HCT116 (cell line): ENCODE measurements around the gene MIA2.

ENCODE experiments used
- CEBPB ChIP-seq: IDR thresholded peaks from 2 replicates; pipeline ENCODE4 v1.6.1; 2012; ENCODE audit warnings: low read depth
- EZH2 ChIP-seq: fragments of 200-600 bp; sonication (generic); IDR thresholded peaks from 2 replicates; pipeline ENCODE4 v1.6.1; 2017; ENCODE audit warnings: antibody characterized with exemption, mixed run types
- JUND ChIP-seq: IDR thresholded peaks from 2 replicates; pipeline ENCODE4 v1.6.1; 2012
- POLR2A ChIP-seq: IDR thresholded peaks from 2 replicates; pipeline ENCODE4 v1.7.0; 2011; ENCODE audit warnings: borderline replicate concordance; ENCODE audit not compliant: insufficient read depth, insufficient read length; ENCODE audit errors: extremely low read depth
- RAD21 ChIP-seq: IDR thresholded peaks from 2 replicates; pipeline ENCODE4 v1.6.1; 2012; ENCODE audit warnings: low read depth, mild to moderate bottlenecking
- SRF ChIP-seq: IDR thresholded peaks from 2 replicates; pipeline ENCODE4 v1.6.1; 2012; ENCODE audit warnings: low read depth
- TCF7L2 ChIP-seq: IDR thresholded peaks from 2 replicates; pipeline ENCODE4 v1.7.0; 2011; ENCODE audit warnings: borderline replicate concordance, inconsistent platforms; ENCODE audit not compliant: insufficient read depth, insufficient read length; ENCODE audit errors: extremely low read depth
- YY1 ChIP-seq: IDR thresholded peaks from 2 replicates; pipeline ENCODE4 v1.6.1; 2011; ENCODE audit warnings: low read length, low read depth, moderate library complexity, mild to moderate bottlenecking; ENCODE audit not compliant: insufficient replicate concordance; ENCODE audit errors: extremely low read depth
- TF ChIP-seq, protein P1 (sequence below), 3 experiments: fragments of 200-600 bp in 1 of 3; sonication (generic) in 1 of 3; IDR thresholded peaks in 2 of 3; conservative IDR thresholded peaks in 1 of 3; 2 replicates each; pipeline ENCODE4 v1.5.1; 2012 to 2017; ENCODE audit warnings: low read depth in 2 of 3, low read length in 2 of 3, antibody characterized with exemption in 1 of 3, borderline replicate concordance in 1 of 3, control low read depth in 1 of 3, mild to moderate bottlenecking in 1 of 3, mixed read lengths in 1 of 3, mixed run types in 1 of 3, moderate library complexity in 1 of 3; ENCODE audit not compliant: insufficient read depth in 1 of 3

DNA sequence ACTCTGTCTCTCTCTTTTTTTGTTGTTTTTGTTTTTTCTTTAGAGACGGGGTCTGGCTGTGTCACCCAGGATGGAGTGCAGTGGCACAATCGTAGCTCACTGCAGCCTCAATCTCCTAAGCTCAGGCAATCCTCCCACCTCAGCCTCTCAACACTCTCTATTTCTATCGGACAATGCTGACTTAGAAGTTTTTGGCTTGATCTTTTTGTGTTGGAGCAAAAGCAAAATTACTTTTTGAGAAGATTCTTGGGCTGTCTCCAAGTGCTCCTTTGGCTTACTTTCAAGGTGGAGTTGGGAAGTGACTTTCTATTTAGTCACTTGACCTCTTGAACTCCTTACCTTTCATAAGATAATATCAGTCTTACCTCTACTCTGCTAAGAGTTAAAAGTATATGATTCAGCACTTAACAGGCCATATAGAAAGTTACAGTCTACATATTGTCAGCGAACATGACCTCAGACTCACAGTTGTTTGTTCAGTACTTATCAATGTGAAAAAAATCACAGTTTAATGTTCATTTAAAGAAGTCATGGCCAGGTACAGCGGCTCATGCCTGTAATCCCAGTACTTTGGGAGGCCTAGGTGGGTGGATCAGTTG, 15.4 kb upstream of the MIA2 start:
- TF ChIP-seq YY1, result no peak
- TF ChIP-seq TCF7L2, result peak; percentile 51
- TF ChIP-seq, protein P1, sequence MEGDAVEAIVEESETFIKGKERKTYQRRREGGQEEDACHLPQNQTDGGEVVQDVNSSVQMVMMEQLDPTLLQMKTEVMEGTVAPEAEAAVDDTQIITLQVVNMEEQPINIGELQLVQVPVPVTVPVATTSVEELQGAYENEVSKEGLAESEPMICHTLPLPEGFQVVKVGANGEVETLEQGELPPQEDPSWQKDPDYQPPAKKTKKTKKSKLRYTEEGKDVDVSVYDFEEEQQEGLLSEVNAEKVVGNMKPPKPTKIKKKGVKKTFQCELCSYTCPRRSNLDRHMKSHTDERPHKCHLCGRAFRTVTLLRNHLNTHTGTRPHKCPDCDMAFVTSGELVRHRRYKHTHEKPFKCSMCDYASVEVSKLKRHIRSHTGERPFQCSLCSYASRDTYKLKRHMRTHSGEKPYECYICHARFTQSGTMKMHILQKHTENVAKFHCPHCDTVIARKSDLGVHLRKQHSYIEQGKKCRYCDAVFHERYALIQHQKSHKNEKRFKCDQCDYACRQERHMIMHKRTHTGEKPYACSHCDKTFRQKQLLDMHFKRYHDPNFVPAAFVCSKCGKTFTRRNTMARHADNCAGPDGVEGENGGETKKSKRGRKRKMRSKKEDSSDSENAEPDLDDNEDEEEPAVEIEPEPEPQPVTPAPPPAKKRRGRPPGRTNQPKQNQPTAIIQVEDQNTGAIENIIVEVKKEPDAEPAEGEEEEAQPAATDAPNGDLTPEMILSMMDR (IDR thresholded peaks at IDR 0.05 in 2 of 3, conservative IDR thresholded peaks at IDR 0.05 in 1 of 3; ENCODE audit: borderline replicate concordance in 1 of 3, insufficient read depth in 1 of 3, low read depth in 2 of 3, low read length in 2 of 3), result no peak
- peak; percentile 66 for TF ChIP-seq POLR2A
- TF ChIP-seq SRF, result no peak
- TF ChIP-seq EZH2, result no peak
- peak; percentile 58; the same call in 1 of the 2 replicates for TF ChIP-seq JUND
- no peak; the same call in 1 of the 2 replicates for TF ChIP-seq CEBPB
- no peak for TF ChIP-seq RAD21
